GM12874 (cell line): Measurements from ENCODE around the gene KCNC1.

ENCODE experiments used
- TF ChIP-seq, protein P1 (sequence below): IDR thresholded peaks from 2 replicates; pipeline ENCODE4 v1.5.1; 2011; ENCODE audit warnings: low read depth, mild to moderate bottlenecking, control low read depth, low read length, moderate library complexity; ENCODE audit not compliant: insufficient read depth

KCNC1 gene

DNA sequence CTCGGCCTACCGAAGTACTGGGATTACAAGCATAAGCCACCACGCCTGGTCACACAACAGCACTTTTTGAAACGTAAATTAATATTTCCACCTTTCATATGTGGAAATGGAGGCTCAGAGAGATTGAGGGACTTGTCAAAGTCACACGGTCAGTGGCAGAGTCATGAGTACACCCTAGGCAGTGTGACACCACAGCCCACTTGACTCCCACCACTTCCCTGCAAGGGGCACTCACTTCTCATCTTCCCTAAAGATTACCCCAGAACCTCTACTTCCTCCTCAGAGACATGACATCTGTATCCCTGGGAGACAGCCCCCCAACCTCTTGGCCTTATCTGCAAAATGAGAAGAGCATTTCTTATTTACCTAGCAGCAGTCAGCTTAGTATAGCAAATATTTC lies 31.7 kb upstream of the KCNC1 start:
- TF ChIP-seq, protein P1, sequence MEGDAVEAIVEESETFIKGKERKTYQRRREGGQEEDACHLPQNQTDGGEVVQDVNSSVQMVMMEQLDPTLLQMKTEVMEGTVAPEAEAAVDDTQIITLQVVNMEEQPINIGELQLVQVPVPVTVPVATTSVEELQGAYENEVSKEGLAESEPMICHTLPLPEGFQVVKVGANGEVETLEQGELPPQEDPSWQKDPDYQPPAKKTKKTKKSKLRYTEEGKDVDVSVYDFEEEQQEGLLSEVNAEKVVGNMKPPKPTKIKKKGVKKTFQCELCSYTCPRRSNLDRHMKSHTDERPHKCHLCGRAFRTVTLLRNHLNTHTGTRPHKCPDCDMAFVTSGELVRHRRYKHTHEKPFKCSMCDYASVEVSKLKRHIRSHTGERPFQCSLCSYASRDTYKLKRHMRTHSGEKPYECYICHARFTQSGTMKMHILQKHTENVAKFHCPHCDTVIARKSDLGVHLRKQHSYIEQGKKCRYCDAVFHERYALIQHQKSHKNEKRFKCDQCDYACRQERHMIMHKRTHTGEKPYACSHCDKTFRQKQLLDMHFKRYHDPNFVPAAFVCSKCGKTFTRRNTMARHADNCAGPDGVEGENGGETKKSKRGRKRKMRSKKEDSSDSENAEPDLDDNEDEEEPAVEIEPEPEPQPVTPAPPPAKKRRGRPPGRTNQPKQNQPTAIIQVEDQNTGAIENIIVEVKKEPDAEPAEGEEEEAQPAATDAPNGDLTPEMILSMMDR, result no peak

DNA sequence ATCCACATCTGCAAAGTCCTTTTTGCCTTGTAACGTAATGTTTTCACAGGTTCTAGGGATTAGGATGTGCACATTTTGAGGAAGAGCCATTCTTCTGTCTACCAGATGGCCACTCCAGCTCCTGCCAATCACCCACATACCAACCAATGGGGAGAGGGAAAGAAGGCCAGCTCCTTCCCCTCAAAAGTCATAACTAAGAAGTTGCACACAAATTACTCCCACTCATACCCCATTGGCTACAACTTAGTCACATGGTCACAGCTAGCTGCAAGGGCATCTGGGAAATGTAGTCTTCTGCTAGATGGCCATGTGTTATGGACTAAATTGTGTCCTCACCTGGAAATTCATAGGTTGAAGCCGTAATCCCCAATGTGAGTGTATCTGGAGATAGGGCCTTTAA lies 30.6 kb upstream of the KCNC1 start:
- TF ChIP-seq, protein P1, result no peak

DNA sequence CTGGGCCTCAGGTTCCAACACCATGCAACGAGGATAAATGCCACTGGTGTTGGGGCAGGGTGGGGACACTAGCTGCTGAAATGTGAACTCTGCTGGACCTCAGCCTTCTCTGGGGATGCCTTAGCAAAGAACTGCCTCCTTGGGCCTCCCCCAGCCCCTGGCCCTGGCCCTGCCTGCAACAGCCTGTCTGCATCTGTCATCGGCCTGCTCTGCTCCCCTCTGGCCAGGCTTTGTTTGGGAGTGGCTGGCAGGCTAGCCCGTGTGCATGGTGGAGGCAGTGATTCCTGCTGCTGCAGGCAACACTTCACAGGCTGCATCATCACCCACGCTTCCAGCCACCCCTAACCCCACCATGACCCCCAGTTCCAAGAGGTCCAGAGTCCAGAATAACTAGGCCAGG lies 26.8 kb upstream of the KCNC1 start:
- TF ChIP-seq, protein P1, result no peak

DNA sequence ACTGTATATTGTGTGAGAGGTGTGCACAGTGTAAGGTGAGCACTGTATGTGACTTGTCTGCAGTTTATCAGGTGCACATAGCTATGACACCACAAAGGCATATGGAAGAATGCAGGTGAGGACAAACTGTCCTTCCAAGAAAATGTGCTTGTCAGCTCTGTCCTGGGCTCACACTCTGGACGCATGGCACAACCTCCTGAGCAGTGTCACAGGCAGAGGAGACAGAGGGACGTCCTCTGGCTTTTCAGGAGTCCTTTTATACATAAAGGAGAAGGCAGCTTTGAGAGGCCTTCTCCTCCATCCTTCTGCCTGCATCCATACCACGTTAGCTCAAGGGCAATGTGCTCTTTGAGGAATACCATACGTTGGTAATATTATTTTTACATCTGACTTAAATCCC lies 22.7 kb upstream of the KCNC1 start:
- TF ChIP-seq, protein P1, result no peak

DNA sequence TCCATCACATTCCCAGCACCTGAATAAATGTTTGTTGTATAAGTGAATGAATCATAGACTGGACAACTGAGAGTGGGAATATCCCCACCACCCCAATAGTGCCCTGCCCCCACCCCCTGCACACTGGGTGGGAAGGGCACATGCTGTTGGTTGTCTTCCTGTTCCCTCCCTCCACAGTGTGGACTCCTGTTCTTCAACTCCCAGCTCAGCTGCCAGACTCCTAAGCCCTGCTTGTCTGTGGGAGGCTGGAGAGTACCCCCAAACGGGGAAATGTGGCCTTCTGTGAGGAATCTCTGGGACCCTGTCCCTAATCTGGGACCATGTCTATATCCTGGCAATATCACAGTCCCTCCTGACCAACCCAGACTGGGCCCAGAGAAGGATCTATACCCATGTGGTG lies 20.7 kb upstream of the KCNC1 start:
- TF ChIP-seq, protein P1, result no peak

DNA sequence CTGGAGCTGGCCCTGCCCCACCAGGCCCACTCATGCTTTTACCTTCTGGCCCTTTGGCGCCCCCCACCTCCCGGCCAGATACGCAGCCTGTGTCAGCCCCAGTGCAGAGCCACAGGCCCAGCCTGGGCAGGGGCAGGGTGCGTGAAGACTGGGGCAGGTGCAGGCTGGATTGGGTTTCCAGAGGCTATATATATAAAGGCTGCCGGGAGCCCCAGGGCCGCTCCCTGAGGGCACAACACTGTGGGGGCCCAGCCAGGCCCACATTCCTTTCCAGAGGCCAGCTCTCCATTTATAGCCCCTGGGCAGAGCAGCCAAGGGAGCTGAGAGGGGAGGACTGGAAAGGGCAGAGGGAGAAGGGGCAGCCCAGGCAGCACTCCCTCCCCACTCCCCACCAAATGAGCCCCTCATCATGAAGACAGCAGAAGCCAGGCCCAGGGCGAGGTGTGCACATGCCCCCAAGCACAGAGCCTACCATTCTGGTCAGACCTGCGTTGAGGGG lies 20.2 kb upstream of the KCNC1 start:
- TF ChIP-seq, protein P1, result no peak

DNA sequence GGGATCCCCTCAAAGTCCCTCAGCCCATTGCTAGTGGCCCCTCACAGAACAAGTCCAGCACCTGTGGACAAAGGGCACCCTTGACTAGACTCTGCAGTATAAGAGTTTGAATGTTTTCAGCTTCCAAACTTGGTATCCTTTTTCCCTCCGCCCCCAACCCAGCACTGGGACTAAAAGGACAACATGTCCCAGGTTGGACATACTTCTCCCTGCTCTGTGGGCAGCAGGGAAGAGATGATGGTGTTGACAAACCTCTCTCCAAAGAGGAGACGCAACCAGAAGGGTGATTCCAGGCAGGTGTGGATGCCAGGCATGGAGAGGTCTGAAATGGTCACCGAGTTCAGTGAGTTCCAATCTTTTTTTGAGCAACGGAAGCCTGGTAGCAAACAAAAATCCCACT lies 19.7 kb upstream of the KCNC1 start:
- TF ChIP-seq, protein P1, result no peak

DNA sequence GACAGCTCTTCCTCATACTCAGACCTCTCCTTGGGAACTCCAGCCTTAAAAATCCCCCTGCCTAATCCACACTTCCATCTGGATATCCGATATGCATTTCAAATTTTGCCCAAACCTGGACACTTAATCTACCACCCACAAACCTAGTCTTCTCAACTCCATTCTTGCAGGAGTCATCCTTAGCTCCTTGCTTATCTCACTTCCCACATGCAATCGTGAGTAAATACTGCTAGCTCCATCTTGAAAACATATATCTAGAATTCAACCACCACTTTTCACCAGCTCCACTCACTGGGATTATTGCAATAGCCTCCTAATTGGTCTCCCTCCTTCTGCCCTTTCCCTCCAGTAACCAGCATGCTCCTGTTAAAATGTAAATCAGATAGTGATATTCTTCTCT lies 17.8 kb upstream of the KCNC1 start:
- TF ChIP-seq, protein P1, result no peak
